ENCODE data around the gene NAA10.

The NAA10 gene

GRCh38 chrX:153881281-153881680 is 53.6 kb downstream of the NAA10 start:
- H3K27ac ChIP-seq (ENCODE audit: extremely low read depth, low read depth, low read length), result no peak overlapping the region
- no peaks in the 10 kb centered on the region for H3K9me3 ChIP-seq (ENCODE audit: control insufficient read depth, insufficient read depth, low read depth, low read length)
- H3K4me3 ChIP-seq (ENCODE audit: low read depth, low read length), result no peak overlapping the region
- no peaks in the 10 kb centered on the region for H3K4me1 ChIP-seq (ENCODE audit: control insufficient read depth, insufficient read depth, low read length)
- no peaks in the 10 kb centered on the region for H3K36me3 ChIP-seq (ENCODE audit: control insufficient read depth in 2 of 2, insufficient read depth in 1 of 2, low read length in 2 of 2)
- ChIA-PET POLR2A (no interaction called here), CTCF (no interaction called here)
- TF ChIP-seq ZFP69B (tag by site-specific recombination; IDR thresholded peaks at IDR 0.05) (no peak), ZNF596 (tag by site-specific recombination; IDR thresholded peaks at IDR 0.05) (no peak), ZNF776 (tag by site-specific recombination; IDR thresholded peaks at IDR 0.05; ENCODE audit: borderline replicate concordance) (no peak)

GRCh38 chrX:153880440-153880815 is 54.4 kb downstream of the NAA10 start:
- Histone ChIP-seq H3K4me1 (ENCODE audit: control insufficient read depth, insufficient read depth, low read length) (no peaks in the 10 kb centered on the region), H3K36me3 (ENCODE audit: control insufficient read depth in 2 of 2, insufficient read depth in 1 of 2, low read length in 2 of 2) (no peaks in the 10 kb centered on the region), H3K9me3 (ENCODE audit: control insufficient read depth, insufficient read depth, low read depth, low read length) (no peaks in the 10 kb centered on the region), H3K4me3 (ENCODE audit: low read depth, low read length) (no peak overlapping the region), H3K27ac (ENCODE audit: extremely low read depth, low read depth, low read length) (no peak overlapping the region)
- POLR2A ChIA-PET, result no interaction called here
- TF ChIP-seq ZIC2 (tag by site-specific recombination; IDR thresholded peaks at IDR 0.05) (peak; percentile 38; the same call in 1 of the 2 replicates), ZNF202 (tag by site-specific recombination; IDR thresholded peaks at IDR 0.05; ENCODE audit: borderline replicate concordance) (no peak), PATZ1 (tag by site-specific recombination; IDR thresholded peaks at IDR 0.05) (0 out of 2 replicates have a peak, but pooled peaks have one; percentile 18), ZNF549 (tag by site-specific recombination; IDR thresholded peaks at IDR 0.05) (no peak)
- CTCF ChIA-PET, result no interaction called here

DNA sequence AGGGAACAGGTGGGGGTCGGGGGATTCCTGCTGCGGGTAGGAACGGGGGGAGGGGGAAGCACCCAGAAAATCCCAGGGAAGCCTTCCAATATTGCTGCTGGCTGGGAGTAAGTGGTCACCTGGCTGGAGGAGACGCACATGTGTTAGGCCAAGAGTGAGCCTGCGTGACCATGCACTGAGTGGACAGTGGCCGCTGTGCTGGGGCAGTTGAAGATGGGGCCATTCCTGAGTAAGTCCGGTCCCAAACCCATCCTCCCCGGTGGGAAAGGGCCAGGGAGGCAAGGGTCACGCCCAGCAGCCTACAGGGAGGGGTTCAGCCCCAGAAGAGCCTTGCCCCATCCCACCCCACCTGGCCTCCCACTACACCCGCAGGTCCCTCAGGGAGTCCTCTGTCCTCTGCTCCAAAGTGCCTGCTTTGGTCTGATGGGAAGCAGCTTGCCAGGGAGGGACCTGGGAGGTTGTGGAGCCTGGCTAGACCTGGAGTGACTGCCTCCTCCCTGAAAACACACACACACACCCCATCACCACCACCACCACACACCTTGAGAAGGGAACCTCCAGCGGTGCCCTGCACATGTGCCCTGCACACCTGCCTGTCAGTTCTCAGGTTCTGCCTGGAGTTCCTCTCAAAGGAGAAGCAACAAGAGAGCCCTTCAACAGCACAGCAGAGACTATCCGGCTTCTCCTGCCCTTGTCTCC is 54.9 kb downstream of the NAA10 start:
- Histone ChIP-seq H3K4me1 (ENCODE audit: control insufficient read depth, insufficient read depth, low read length) (no peaks in the 10 kb centered on the region), H3K36me3 (ENCODE audit: control insufficient read depth in 2 of 2, insufficient read depth in 1 of 2, low read length in 2 of 2) (no peaks in the 10 kb centered on the region), H3K4me3 (ENCODE audit: low read depth, low read length) (no peak overlapping the region), H3K9me3 (ENCODE audit: control insufficient read depth, insufficient read depth, low read depth, low read length) (no peaks in the 10 kb centered on the region), H3K27ac (ENCODE audit: extremely low read depth, low read depth, low read length) (no peak overlapping the region)
- ChIA-PET CTCF (no interaction called here), POLR2A (no interaction called here)
- peak; percentile 18; the same call in 1 of the 2 replicates for TF ChIP-seq ZNF600 (tag by site-specific recombination; IDR thresholded peaks at IDR 0.05)
- peak; percentile 93; the same call in 1 of the 2 replicates for TF ChIP-seq KLF17 (tag by site-specific recombination; IDR thresholded peaks at IDR 0.05)
- TF ChIP-seq KLF1 (tag by site-specific recombination; IDR thresholded peaks at IDR 0.05), result peak; percentile 24; the same call in 1 of the 2 replicates
- 0 out of 2 replicates have a peak, but pooled peaks have one; percentile 14 for TF ChIP-seq ZBTB8A (tag by site-specific recombination; IDR thresholded peaks at IDR 0.05)
- TF ChIP-seq ZNF341 (tag by site-specific recombination; IDR thresholded peaks at IDR 0.05; ENCODE audit: low read depth), result 0 out of 2 replicates have a peak, but pooled peaks have one; percentile 14
- TF ChIP-seq SALL2 (tag by site-specific recombination; IDR thresholded peaks at IDR 0.05; ENCODE audit: borderline replicate concordance), result no peak
- TF ChIP-seq, protein P1, sequence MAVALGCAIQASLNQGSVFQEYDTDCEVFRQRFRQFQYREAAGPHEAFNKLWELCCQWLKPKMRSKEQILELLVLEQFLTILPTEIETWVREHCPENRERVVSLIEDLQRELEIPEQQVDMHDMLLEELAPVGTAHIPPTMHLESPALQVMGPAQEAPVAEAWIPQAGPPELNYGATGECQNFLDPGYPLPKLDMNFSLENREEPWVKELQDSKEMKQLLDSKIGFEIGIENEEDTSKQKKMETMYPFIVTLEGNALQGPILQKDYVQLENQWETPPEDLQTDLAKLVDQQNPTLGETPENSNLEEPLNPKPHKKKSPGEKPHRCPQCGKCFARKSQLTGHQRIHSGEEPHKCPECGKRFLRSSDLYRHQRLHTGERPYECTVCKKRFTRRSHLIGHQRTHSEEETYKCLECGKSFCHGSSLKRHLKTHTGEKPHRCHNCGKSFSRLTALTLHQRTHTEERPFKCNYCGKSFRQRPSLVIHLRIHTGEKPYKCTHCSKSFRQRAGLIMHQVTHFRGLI (tag by site-specific recombination; IDR thresholded peaks at IDR 0.05), result no peak
